RWPE1 (cell line): Measurements from ENCODE around the gene UCKL1.

Experiments used
- CTCF ChIA-PET: fragments of 350-600 bp; sonication (Branson Sonifier 250); formaldehyde crosslinking; extraction: SDS; loops from one replicate; lab custom pipeline; 2021; lab: Yijun Ruan, JAX
- POLR2A ChIA-PET: fragments of 400-600 bp; formaldehyde crosslinking; extraction: SDS; loops from one replicate; lab custom pipeline; 2020; ENCODE audit warnings: antibody characterized with exemption; ENCODE audit not compliant: low non-redundant PET; lab: Yijun Ruan, JAX
- DNase-seq: peaks from one replicate; pipeline ENCODE4 v3.0.0; 2012; ENCODE audit warnings: low spot score
- H3K27ac ChIP-seq: fragments of 450-650 bp; 2 replicates; pipeline ENCODE4 v1.5.1; 2017
- TF ChIP-seq, protein P1 (sequence below): fragments of 450-650 bp; conservative IDR thresholded peaks from 2 replicates; pipeline ENCODE4 v1.5.1; 2017; ENCODE audit warnings: low read depth, mild to moderate bottlenecking

Gene UCKL1

DNA sequence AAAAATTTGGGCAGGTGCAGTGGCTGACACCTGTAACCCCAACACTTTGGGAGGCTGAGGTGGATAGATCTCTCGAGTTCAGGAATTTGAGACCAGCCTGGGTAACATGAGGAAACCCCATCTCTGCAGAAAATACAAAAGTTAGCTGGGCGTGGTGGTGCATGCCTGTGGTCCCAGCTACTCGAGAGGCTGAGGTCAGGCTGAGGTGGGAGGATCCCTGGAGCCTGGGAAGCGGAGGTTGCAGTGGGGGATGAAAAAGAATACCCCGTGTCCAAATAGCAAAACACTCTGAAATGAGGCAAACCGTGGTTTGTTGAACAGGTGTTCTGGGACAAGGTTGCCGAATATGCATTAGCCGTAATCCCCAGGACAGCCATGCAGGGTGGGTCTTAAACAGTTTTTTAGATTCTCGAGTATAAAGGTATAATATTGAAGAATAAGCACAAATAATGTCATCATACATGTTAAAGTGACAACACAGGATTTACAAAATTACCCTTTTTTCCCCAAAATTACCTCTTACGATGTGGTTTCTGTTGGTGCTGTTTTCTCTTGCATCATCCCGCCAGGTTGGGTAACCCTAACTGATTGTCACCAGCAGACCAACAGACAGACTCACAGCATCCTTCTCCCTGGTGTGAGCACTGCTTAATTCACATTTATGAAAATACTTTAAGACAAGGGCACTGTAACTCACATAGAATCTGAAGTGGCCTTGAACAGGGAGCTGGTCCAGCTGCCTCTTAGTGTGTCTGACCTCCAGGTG is 52.2 kb downstream of the UCKL1 start:
- CTCF ChIA-PET: interaction anchor here (0.6 kb wide), 1 partner anchor 434 kb away, joined by 3 read pairs; no protein-coding TSS in a partner anchor
- POLR2A ChIA-PET: interaction anchor here (0.5 kb wide), 1 partner anchor 162 kb away, joined by 3 read pairs; no protein-coding TSS in a partner anchor
- H3K27ac ChIP-seq: peak overlapping the region; percentile 72
- no peak for DNase-seq
- TF ChIP-seq, protein P1, sequence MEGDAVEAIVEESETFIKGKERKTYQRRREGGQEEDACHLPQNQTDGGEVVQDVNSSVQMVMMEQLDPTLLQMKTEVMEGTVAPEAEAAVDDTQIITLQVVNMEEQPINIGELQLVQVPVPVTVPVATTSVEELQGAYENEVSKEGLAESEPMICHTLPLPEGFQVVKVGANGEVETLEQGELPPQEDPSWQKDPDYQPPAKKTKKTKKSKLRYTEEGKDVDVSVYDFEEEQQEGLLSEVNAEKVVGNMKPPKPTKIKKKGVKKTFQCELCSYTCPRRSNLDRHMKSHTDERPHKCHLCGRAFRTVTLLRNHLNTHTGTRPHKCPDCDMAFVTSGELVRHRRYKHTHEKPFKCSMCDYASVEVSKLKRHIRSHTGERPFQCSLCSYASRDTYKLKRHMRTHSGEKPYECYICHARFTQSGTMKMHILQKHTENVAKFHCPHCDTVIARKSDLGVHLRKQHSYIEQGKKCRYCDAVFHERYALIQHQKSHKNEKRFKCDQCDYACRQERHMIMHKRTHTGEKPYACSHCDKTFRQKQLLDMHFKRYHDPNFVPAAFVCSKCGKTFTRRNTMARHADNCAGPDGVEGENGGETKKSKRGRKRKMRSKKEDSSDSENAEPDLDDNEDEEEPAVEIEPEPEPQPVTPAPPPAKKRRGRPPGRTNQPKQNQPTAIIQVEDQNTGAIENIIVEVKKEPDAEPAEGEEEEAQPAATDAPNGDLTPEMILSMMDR: no peak

DNA sequence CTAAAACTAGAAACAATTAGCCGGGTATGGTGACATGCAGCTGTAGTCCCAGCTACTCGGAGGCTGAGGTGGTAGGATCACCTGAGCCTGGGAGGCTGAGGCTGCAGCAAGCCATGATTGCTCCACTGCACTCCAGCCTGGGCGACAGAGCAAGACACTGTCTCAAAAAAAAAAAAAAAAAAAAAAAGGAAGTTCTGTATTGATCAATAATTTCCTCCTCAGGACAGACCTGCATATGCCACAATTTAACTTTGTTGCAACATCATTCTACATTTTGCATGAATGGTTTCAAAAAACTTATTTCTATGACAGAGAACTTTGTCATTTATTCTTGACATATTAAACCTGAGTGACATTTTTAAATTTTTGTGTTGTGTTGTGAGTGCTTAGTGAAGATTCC is 55.8 kb downstream of the UCKL1 start:
- CTCF ChIA-PET: interaction anchor here (0.6 kb wide), 1 partner anchor 13 kb away, joined by 7 read pairs; no protein-coding TSS in a partner anchor
- POLR2A ChIA-PET: no interaction called here
- peak overlapping the region; percentile 44 for H3K27ac ChIP-seq
- TF ChIP-seq, protein P1: no peak
- DNase-seq: no peak

DNA sequence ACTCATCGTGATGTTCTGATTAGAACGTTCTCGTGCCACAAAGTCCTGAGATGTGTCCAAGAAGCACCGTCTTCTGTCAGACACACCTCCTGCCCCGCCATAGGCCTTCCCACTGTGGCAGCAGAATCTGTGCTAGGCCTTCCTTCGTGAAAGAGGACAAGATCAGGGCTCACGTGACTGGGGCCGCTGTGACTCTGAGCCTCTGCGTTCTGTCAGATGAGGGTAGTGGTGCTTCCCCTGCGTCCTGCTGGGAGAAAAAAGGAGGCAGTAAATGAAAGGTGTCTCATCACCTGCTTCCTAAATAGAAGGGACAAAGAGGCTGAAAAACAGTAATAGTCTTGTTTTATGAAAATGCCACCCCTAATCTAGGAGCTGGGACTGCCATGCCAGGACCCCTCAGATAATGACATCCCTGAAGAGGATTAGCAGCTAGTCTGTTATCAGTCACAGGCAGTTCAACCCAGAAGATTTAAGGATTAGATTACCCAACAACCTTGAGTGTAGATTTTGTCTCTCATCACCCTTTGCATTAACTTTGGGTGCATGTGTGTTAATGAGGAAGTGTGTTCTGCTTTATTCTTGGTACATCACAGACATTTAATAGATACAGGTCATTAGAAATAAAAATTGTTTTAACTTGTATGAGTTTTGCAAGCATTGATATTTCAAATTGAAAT is 57.2 kb downstream of the UCKL1 start:
- ChIA-PET POLR2A (no interaction called here), CTCF (interaction anchor here (0.7 kb wide), 1 partner anchor 139 kb away, joined by 3 read pairs; no protein-coding TSS in a partner anchor)
- TF ChIP-seq, protein P1: no peak
- peak overlapping the region; percentile 23 for H3K27ac ChIP-seq
- DNase-seq: no peak

DNA sequence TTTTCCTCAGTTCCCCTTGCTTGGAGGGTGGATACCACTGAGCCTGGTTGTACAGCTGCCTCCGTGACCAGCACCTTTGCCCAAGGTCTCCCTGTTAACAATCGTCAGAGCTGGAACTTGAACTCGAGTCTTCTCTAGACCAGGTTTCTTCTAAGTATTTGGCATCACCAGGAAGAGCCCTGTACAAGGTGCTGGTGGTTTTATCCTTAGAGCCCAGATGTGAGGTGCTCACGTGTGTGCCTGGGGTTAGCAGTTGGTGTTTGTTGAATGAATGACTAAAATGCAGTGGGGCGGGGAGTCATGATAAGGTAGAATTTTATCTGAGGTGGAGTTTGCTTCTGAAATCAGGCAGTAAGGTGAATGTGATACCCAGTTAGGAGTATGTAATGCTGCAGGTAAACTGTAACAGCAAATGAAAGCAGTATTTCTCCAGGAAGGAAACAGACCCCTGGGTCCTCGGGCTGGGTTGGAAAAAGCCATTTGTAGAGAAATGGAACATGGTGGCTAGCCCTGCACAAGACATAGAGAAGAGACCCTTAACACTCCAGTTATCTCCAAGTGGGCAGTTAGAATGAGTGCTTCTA is 58.1 kb downstream of the UCKL1 start:
- DNase-seq: no peak
- TF ChIP-seq, protein P1: no peak
- ChIA-PET CTCF (no interaction called here), POLR2A (no interaction called here)
- peak overlapping the region; percentile 90 for H3K27ac ChIP-seq

DNA sequence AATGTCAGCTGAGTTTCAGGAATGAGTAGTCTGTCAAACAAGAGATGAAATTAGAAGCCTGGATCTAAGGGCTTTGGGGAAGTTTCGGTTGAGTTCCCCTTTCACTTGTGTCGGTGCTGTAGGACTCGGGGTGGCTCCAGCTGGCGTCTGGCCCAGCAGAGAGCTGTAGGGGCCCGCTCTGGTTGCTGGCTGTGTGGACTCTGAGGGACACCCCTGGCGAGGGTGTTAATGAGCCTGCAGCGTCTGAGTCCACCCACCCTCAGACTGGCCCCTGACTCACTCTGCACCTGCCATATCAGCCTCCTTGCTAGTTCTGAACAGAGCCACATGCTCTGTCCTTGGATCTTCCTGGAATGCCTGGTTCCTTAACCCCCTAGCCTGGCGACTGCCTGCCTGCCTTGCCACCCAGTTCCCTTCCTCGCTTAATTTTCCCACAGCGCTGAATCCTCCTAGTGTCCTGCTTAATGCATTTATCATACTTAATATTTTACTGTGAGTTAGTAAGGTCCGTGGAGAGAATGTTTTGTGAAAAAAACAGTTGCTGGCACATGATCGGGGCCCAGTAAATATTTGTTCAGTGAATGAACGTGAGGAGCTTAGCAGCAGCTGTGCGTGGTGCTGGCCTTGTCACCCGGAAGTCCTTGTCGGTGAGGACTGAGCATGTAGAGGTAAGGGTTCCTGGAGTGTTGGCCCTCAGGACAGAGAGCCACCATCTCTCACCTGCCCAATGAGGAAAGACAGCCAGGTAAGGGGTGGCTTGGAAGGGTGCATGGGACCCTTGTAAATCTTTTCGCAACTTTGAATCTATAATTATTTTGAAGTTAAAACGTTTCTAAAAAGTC is 59.7 kb downstream of the UCKL1 start:
- DNase-seq: peak; percentile 63
- ChIA-PET CTCF (interaction anchor here (0.8 to 1.2 kb wide), 4 partner anchors 12 to 98 kb away, joined by 3 read pairs; partner anchors contain the start of gene SAMD10), POLR2A (interaction anchor here (1.7 kb wide), 1 partner anchor 31 kb away, joined by 5 read pairs; the partner anchor contains the start of gene TPD52L2)
- peak overlapping the region; percentile 90 for H3K27ac ChIP-seq
- TF ChIP-seq, protein P1: no peak
